Caco-2 (cell line): Measurements from ENCODE around the gene TMEM150C. TPM values are rescaled to one million over a fixed set of nuclear protein-coding genes. Genes with fewer than 3 reads are reported as not detected.

Source experiments
- BruUV-seq: library from RNA; stranded (reverse); fragments of 400-500 nt; replicated peaks from 2 replicates; lab custom pipeline; 2021; lab: Mats Ljungman, UMichigan
- CTCF ChIA-PET: fragments of 300-600 bp; sonication (Branson Sonifier 250); formaldehyde crosslinking; loops from one replicate; lab custom pipeline; 2022; ENCODE audit warnings: antibody characterized with exemption; lab: Charles Lee
- POLR2A ChIA-PET: fragments of 300-600 bp; sonication (Branson Sonifier 250); formaldehyde crosslinking; loops from one replicate; lab custom pipeline; 2022; ENCODE audit warnings: antibody characterized with exemption; lab: Charles Lee
- DNase-seq, 2 experiments: peaks; one replicate each; pipeline versions ENCODE4 v3.0.0 to v3.0.0-alpha.2; 2020 to 2022
- H3K27me3 ChIP-seq: replicated peaks from 2 replicates; pipeline ENCODE4 v1.6.0; 2011; ENCODE audit warnings: low read length; ENCODE audit not compliant: control insufficient read depth, insufficient read depth
- H3K36me3 ChIP-seq: 2 replicates; pipeline ENCODE4 v1.5.1; 2011; ENCODE audit warnings: low read length; ENCODE audit not compliant: control insufficient read depth, insufficient read depth
- H3K4me1 ChIP-seq: fragments of 250-450 bp; sonication (Bioruptor Pico); 2 replicates; pipeline ENCODE4 v1.5.1; 2020; ENCODE audit warnings: mild to moderate bottlenecking
- H3K4me3 ChIP-seq: 2 replicates; pipeline ENCODE4 v1.5.1; 2011; ENCODE audit warnings: low read depth, mild to moderate bottlenecking, control low read depth, low read length
- H3K9me3 ChIP-seq: fragments of 250-450 bp; sonication (Bioruptor Pico); 2 replicates; pipeline ENCODE4 v1.5.1; 2020; ENCODE audit warnings: mild to moderate bottlenecking, moderate library complexity
- H3K27ac Mint-ChIP-seq: one replicate; pipeline ENCODE4 v1.8.0; 2022; ENCODE audit warnings: mixed read lengths; ENCODE audit not compliant: unreplicated experiment
- H3K27me3 Mint-ChIP-seq: one replicate; pipeline ENCODE4 v1.8.0; 2022; ENCODE audit warnings: mixed read lengths; ENCODE audit not compliant: insufficient read depth, unreplicated experiment
- H3K36me3 Mint-ChIP-seq: one replicate; pipeline ENCODE4 v1.8.0; 2022; ENCODE audit warnings: mild to moderate bottlenecking, mixed read lengths; ENCODE audit not compliant: insufficient read depth, unreplicated experiment
- H3K4me1 Mint-ChIP-seq: one replicate; pipeline ENCODE4 v1.8.0; 2022; ENCODE audit warnings: low read depth, mixed read lengths; ENCODE audit not compliant: unreplicated experiment
- H3K4me3 Mint-ChIP-seq: one replicate; pipeline ENCODE4 v1.8.0; 2022; ENCODE audit warnings: mild to moderate bottlenecking, moderate library complexity, mixed read lengths; ENCODE audit not compliant: unreplicated experiment
- H3K9me3 Mint-ChIP-seq: one replicate; pipeline ENCODE4 v1.8.0; 2022; ENCODE audit warnings: mixed read lengths; ENCODE audit not compliant: unreplicated experiment
- intact Hi-C: fragments of 100-400 bp; cut with micrococcal nuclease; formaldehyde crosslinking; loops from one replicate; pipeline ENCODE4 v1.10.0; 2022; ENCODE audit not compliant: unreplicated experiment
- total RNA-seq: library from RNA; stranded (reverse); gene quantifications from 2 replicates; pipeline ENCODE4 v1.2.3, GENCODE V29; 2022
- TF ChIP-seq, protein P1 (sequence below), 2 experiments: fragments of 200-600 bp in 1 of 2; IDR thresholded peaks; 1 replicate in 1 of 2; 2 replicates in 1 of 2; pipeline versions ENCODE4 v1.5.1 to v1.8.0; 2011 to 2022; ENCODE audit warnings: antibody characterized with exemption in 1 of 2, control low read depth in 1 of 2, inconsistent platforms in 1 of 2, low read depth in 1 of 2, low read length in 1 of 2, mild to moderate bottlenecking in 1 of 2, moderate library complexity in 1 of 2; ENCODE audit not compliant: insufficient read depth in 1 of 2, severe bottlenecking in 1 of 2, unreplicated experiment in 1 of 2

TMEM150C gene
- total RNA-seq, 1 experiment from 2014 or later: 5.7 TPM

GRCh38 chr4:82461710-82462109, 100.1 kb downstream of the TMEM150C start:
- no peak overlapping the region for H3K4me3 Mint-ChIP-seq
- H3K9me3 Mint-ChIP-seq: no peaks in the 10 kb centered on the region
- peaks cover 5% of the 10 kb centered on the region for H3K4me1 ChIP-seq
- CTCF ChIA-PET: interaction anchor here (1.0 to 1.1 kb wide), 2 partner anchors 223 to 280 kb away, joined by 3 to 4 read pairs; no protein-coding TSS in a partner anchor
- DNase-seq: no peak
- POLR2A ChIA-PET: no interaction called here
- no peaks in the 10 kb centered on the region for H3K27me3 Mint-ChIP-seq
- H3K36me3 Mint-ChIP-seq: peaks cover 69% of the 10 kb centered on the region
- intact Hi-C loops: loop anchor here (1.0 to 5.0 kb wide), 5 partner anchors 101 to 336 kb away; partner anchors contain the start of gene SCD5
- H3K27ac Mint-ChIP-seq: no peak overlapping the region
- BruUV-seq: no TSS peak
- no peaks in the 10 kb centered on the region for H3K4me1 Mint-ChIP-seq
- no peaks in the 10 kb centered on the region for H3K9me3 ChIP-seq
- no peak overlapping the region for H3K4me3 ChIP-seq
- H3K27me3 ChIP-seq: no peaks in the 10 kb centered on the region
- TF ChIP-seq, protein P1, sequence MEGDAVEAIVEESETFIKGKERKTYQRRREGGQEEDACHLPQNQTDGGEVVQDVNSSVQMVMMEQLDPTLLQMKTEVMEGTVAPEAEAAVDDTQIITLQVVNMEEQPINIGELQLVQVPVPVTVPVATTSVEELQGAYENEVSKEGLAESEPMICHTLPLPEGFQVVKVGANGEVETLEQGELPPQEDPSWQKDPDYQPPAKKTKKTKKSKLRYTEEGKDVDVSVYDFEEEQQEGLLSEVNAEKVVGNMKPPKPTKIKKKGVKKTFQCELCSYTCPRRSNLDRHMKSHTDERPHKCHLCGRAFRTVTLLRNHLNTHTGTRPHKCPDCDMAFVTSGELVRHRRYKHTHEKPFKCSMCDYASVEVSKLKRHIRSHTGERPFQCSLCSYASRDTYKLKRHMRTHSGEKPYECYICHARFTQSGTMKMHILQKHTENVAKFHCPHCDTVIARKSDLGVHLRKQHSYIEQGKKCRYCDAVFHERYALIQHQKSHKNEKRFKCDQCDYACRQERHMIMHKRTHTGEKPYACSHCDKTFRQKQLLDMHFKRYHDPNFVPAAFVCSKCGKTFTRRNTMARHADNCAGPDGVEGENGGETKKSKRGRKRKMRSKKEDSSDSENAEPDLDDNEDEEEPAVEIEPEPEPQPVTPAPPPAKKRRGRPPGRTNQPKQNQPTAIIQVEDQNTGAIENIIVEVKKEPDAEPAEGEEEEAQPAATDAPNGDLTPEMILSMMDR (IDR thresholded peaks at IDR 0.05; ENCODE audit: insufficient read depth in 1 of 2, low read depth in 1 of 2, low read length in 1 of 2, severe bottlenecking in 1 of 2, unreplicated experiment in 1 of 2): no peak
- no peaks in the 10 kb centered on the region for H3K36me3 ChIP-seq

GRCh38 chr4:82458729-82459128, 103.1 kb downstream of the TMEM150C start:
- no peak overlapping the region for H3K4me3 Mint-ChIP-seq
- no peaks in the 10 kb centered on the region for H3K4me1 Mint-ChIP-seq
- H3K9me3 Mint-ChIP-seq: no peaks in the 10 kb centered on the region
- intact Hi-C loops: no loop called here
- TF ChIP-seq, protein P1 (IDR thresholded peaks at IDR 0.05; ENCODE audit: insufficient read depth in 1 of 2, low read depth in 1 of 2, low read length in 1 of 2, severe bottlenecking in 1 of 2, unreplicated experiment in 1 of 2): no peak
- H3K27me3 ChIP-seq: no peaks in the 10 kb centered on the region
- POLR2A ChIA-PET: no interaction called here
- H3K36me3 Mint-ChIP-seq: peaks cover 70% of the 10 kb centered on the region
- H3K36me3 ChIP-seq: no peaks in the 10 kb centered on the region
- no peak overlapping the region for H3K27ac Mint-ChIP-seq
- no peaks in the 10 kb centered on the region for H3K27me3 Mint-ChIP-seq
- H3K9me3 ChIP-seq: no peaks in the 10 kb centered on the region
- no peak overlapping the region for H3K4me3 ChIP-seq
- no TSS peak for BruUV-seq
- peaks cover 5% of the 10 kb centered on the region for H3K4me1 ChIP-seq
- CTCF ChIA-PET: no interaction called here
- no peak for DNase-seq

- Histone ChIP-seq H3K4me3 (no peak overlapping the region), H3K36me3 (no peaks in the 10 kb centered on the region), H3K4me1 (no peaks in the 10 kb centered on the region), H3K27me3 (no peaks in the 10 kb centered on the region), H3K9me3 (no peaks in the 10 kb centered on the region)
- peaks cover 71% of the 10 kb centered on the region for H3K36me3 Mint-ChIP-seq
- H3K27ac Mint-ChIP-seq: no peak overlapping the region
- no peaks in the 10 kb centered on the region for H3K9me3 Mint-ChIP-seq
- no peaks in the 10 kb centered on the region for H3K27me3 Mint-ChIP-seq
- DNase-seq: no peak
- TF ChIP-seq, protein P1 (IDR thresholded peaks at IDR 0.05; ENCODE audit: insufficient read depth in 1 of 2, low read depth in 1 of 2, low read length in 1 of 2, severe bottlenecking in 1 of 2, unreplicated experiment in 1 of 2): no peak
- ChIA-PET POLR2A (no interaction called here), CTCF (no interaction called here)
- intact Hi-C loops: no loop called here
- no peak overlapping the region for H3K4me3 Mint-ChIP-seq
- H3K4me1 Mint-ChIP-seq: no peaks in the 10 kb centered on the region
- no TSS peak for BruUV-seq
These were observed 104.5 kb downstream of the TMEM150C start for GRCh38 chr4:82457266-82457665.
